ENCODE data around the gene GGCT.

- no peak for TF ChIP-seq CTCF (conservative IDR thresholded peaks at IDR 0.05; ENCODE audit: low read length)
- TF ChIP-seq EZH2phosphoT487 (IDR thresholded peaks at IDR 0.05; ENCODE audit: borderline replicate concordance) = no peak
Observed at GRCh38 chr7:30462179-30462578, 42.5 kb downstream of the GGCT start.

Measured in Loucy (cell line).